ENCODE data around the gene ZNF90.

DNA sequence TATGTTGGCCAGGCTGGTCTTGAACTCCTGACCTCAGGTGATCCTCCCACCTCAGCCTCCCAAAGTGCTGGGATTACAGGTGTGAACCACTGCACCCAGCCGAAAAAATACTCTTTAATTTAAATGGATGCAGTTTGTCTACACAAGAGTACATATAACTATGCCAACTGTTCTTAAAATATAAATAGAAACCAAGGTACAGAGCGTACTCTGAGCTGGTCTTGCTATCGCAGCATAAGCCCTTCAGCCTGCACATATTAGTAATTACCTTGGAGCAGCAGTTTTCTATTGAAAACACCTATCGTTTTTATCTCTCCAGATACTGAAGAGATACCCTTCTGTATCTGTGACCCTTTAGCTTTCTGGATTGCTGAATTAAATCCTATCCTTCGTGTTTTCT lies 41.9 kb upstream of the ZNF90 start:
- no peak for TF ChIP-seq POLR2A (IDR thresholded peaks at IDR 0.05)
- TF ChIP-seq, protein P1, sequence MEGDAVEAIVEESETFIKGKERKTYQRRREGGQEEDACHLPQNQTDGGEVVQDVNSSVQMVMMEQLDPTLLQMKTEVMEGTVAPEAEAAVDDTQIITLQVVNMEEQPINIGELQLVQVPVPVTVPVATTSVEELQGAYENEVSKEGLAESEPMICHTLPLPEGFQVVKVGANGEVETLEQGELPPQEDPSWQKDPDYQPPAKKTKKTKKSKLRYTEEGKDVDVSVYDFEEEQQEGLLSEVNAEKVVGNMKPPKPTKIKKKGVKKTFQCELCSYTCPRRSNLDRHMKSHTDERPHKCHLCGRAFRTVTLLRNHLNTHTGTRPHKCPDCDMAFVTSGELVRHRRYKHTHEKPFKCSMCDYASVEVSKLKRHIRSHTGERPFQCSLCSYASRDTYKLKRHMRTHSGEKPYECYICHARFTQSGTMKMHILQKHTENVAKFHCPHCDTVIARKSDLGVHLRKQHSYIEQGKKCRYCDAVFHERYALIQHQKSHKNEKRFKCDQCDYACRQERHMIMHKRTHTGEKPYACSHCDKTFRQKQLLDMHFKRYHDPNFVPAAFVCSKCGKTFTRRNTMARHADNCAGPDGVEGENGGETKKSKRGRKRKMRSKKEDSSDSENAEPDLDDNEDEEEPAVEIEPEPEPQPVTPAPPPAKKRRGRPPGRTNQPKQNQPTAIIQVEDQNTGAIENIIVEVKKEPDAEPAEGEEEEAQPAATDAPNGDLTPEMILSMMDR (IDR thresholded peaks at IDR 0.05) = no peak

Measured in uterus (tissue), 2 donors.